NT2/D1 (cell line): ENCODE measurements around the gene KIAA1958.

Experiments
- SUZ12 ChIP-seq: IDR thresholded peaks from 2 replicates; pipeline ENCODE4 v1.6.1; 2011; ENCODE audit not compliant: insufficient read length, insufficient read depth; ENCODE audit errors: extremely low read depth
- ZNF274 ChIP-seq: IDR thresholded peaks from 2 replicates; pipeline ENCODE4 v1.6.1; 2011; ENCODE audit warnings: mild to moderate bottlenecking, low read depth, low read length

DNA sequence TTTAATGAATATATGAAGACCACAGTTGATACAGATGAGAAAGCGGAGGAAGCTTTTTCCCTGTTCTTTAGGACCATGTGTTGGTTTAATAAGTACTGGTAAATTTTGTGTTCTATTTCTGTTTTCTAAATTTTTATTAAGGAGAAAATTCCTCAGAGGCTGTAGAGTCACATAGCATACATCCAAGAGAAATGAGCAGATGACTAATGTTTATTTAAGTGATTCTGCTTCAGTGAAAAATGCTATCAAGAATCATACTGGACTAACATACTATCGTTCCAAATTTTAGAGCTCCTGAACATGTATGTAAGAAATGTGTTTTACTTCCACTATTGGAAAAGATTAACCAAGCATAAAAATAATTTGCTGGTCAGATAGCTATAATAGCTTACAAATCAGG lies 115.0 kb downstream of the KIAA1958 start:
- TF ChIP-seq ZNF274 (no peak), SUZ12 (no peak)
